ENCODE results near the gene RPL35A.
"Not testable (repeated sequence)": the region's sequence is repeated elsewhere in the genome, so short reads cannot be mapped to it uniquely, and the experiment has no call there.

Gene RPL35A

GRCh38 chr3:197953325-197953724, 3.3 kb downstream of the RPL35A start:
- no peak for DNase-seq

GRCh38 chr3:197953881-197954280, 3.9 kb downstream of the RPL35A start:
- DNase-seq = no peak

- no peak for DNase-seq
These were observed 6.0 kb downstream of the RPL35A start for GRCh38 chr3:197955892-197956477.

GRCh38 chr3:197956626-197956988, 6.6 kb downstream of the RPL35A start:
- no peak for DNase-seq

GRCh38 chr3:197957790-197958133, 7.8 kb downstream of the RPL35A start:
- DNase-seq = no peak

GRCh38 chr3:197958346-197958745, 8.4 kb downstream of the RPL35A start:
- no peak for DNase-seq

- not testable (repeated sequence) for DNase-seq
These were observed 8.9 kb downstream of the RPL35A start for GRCh38 chr3:197958848-197959247.

- DNase-seq = no peak
These were observed 9.5 kb downstream of the RPL35A start for GRCh38 chr3:197959500-197959890.

GRCh38 chr3:197959891-197960693, 10.1 kb downstream of the RPL35A start, which contains the start of gene LMLN:
Gene LMLN (plus strand): TSS chr3:197960217. CDS start chr3:197960246, 29 bp downstream.
- peak; percentile 96 for DNase-seq

GRCh38 chr3:197960694-197961581, 10.9 kb downstream of the RPL35A start:
- DNase-seq = no peak

- no peak for DNase-seq
These were observed 11.6 kb downstream of the RPL35A start for GRCh38 chr3:197961582-197961945.

- DNase-seq = no peak
These were observed 13.1 kb downstream of the RPL35A start for GRCh38 chr3:197963019-197963637.

GRCh38 chr3:197967337-197967989, 17.5 kb downstream of the RPL35A start:
- not testable (repeated sequence) for DNase-seq

GRCh38 chr3:197970588-197970987, 20.6 kb downstream of the RPL35A start:
- no peak for DNase-seq

- no peak for DNase-seq
These were observed 24.0 kb downstream of the RPL35A start for GRCh38 chr3:197974016-197974415.

GRCh38 chr3:197975311-197975710, 25.3 kb downstream of the RPL35A start:
- no peak for DNase-seq

- no peak for DNase-seq
These were observed 33.1 kb downstream of the RPL35A start for GRCh38 chr3:197983076-197983475.

- no peak for DNase-seq
These were observed 39.7 kb downstream of the RPL35A start for GRCh38 chr3:197989651-197990050.

- DNase-seq = no peak
These were observed 44.7 kb downstream of the RPL35A start for GRCh38 chr3:197994736-197995135.

GRCh38 chr3:197996855-197997254, 46.9 kb downstream of the RPL35A start:
- no peak for DNase-seq

- DNase-seq = no peak
These were observed 47.9 kb downstream of the RPL35A start for GRCh38 chr3:197997936-197998335.

All from CD4-positive, alpha-beta T cell treated with Interleukin-12 subunit alpha and Interleukin-12 subunit beta, for 1 hour (primary cell).